Smooth muscle cell (in vitro differentiated cells): Measurements from ENCODE around the gene TXNDC12. TPM values are rescaled to one million over a fixed set of nuclear protein-coding genes. Genes with fewer than 3 reads are reported as not detected.

Source experiments
- DNase-seq: peaks from one replicate; lab custom pipeline; 2025; ENCODE audit not compliant: unreplicated experiment; lab: John Stamatoyannopoulos, UW
- H2AFZ ChIP-seq: fragments of 200-600 bp; sonication (generic); 2 replicates; pipeline ENCODE4 v1.6.0; 2016; ENCODE audit warnings: antibody characterized with exemption, low read depth, mild to moderate bottlenecking
- H3F3A ChIP-seq: fragments of 200-600 bp; sonication (generic); 2 replicates; pipeline ENCODE4 v1.6.0; 2017; ENCODE audit warnings: antibody characterized with exemption, low read depth
- H3K27ac ChIP-seq: fragments of 200-600 bp; sonication (generic); 2 replicates; pipeline ENCODE4 v1.5.1; 2016; ENCODE audit warnings: low read depth, mild to moderate bottlenecking
- H3K27me3 ChIP-seq: fragments of 200-600 bp; sonication (generic); 2 replicates; pipeline ENCODE4 v1.6.1; 2016; ENCODE audit warnings: low read depth, mild to moderate bottlenecking
- H3K36me3 ChIP-seq: fragments of 200-600 bp; sonication (generic); 2 replicates; pipeline ENCODE4 v1.5.1; 2016; ENCODE audit warnings: low read depth
- H3K4me1 ChIP-seq: fragments of 200-600 bp; sonication (generic); 2 replicates; pipeline ENCODE4 v1.5.1; 2016; ENCODE audit warnings: low read depth
- H3K4me2 ChIP-seq: fragments of 200-600 bp; sonication (generic); 2 replicates; pipeline ENCODE4 v1.6.0; 2016; ENCODE audit warnings: mild to moderate bottlenecking
- H3K4me3 ChIP-seq: fragments of 200-600 bp; sonication (generic); 2 replicates; pipeline ENCODE4 v1.5.1; 2016; ENCODE audit warnings: mild to moderate bottlenecking
- H3K79me2 ChIP-seq: fragments of 200-600 bp; sonication (generic); 2 replicates; pipeline ENCODE4 v1.6.0; 2016; ENCODE audit warnings: low read depth, mild to moderate bottlenecking
- H3K9ac ChIP-seq: fragments of 200-600 bp; sonication (generic); 2 replicates; pipeline ENCODE4 v1.6.0; 2016; ENCODE audit warnings: low read depth
- H3K9me3 ChIP-seq: fragments of 200-600 bp; sonication (generic); replicated peaks from 2 replicates; pipeline ENCODE4 v1.5.1; 2016; ENCODE audit warnings: low read depth
- H4K20me1 ChIP-seq: fragments of 200-600 bp; sonication (generic); 2 replicates; pipeline ENCODE4 v1.6.0; 2016; ENCODE audit warnings: low read depth
- CTCF ChIP-seq: fragments of 200-600 bp; sonication (generic); IDR thresholded peaks from 2 replicates; pipeline ENCODE4 v1.5.1; 2017; ENCODE audit warnings: borderline replicate concordance, mild to moderate bottlenecking, antibody characterized with exemption; ENCODE audit not compliant: insufficient read depth, poor library complexity, severe bottlenecking
- WGBS: methylation state at CpG from one replicate; pipeline ENCODE4 v1.1.7; 2016; ENCODE audit warnings: low lambda C conversion rate; 5-methylcytosine and 5-hydroxymethylcytosine counted together
- polyA plus RNA-seq: library from polyadenylated mRNA; unstranded; fragments of >200 nt; fragmentation: Nextera tagmentation; extraction: Ambion mirVana; gene quantifications from 2 replicates; pipeline ENCODE4 v1.2.1, GENCODE V29; 2016
- total RNA-seq: library from RNA; depleted of rRNA; stranded (reverse); fragments of >200 nt; gene quantifications from 2 replicates; pipeline ENCODE4 v1.2.3, GENCODE V29; 2014

The TXNDC12 gene
- total and polyA plus RNA-seq, 2 experiments from 2014 or later, result 60.2 to 73.0 TPM

- H3K27me3 ChIP-seq, result no peaks in the 10 kb centered on the region
- no peak overlapping the region for H2AFZ ChIP-seq
- H3K4me1 ChIP-seq, result peaks cover 24% of the 10 kb centered on the region
- H4K20me1 ChIP-seq, result peaks cover 50% of the 10 kb centered on the region
- H3K79me2 ChIP-seq, result peaks cover 69% of the 10 kb centered on the region
- no peak for DNase-seq
- no peak overlapping the region for H3K9ac ChIP-seq
- H3F3A ChIP-seq, result peaks cover 6% of the 10 kb centered on the region
- no peak for TF ChIP-seq CTCF
- H3K36me3 ChIP-seq, result peaks cover 9% of the 10 kb centered on the region
- WGBS, result 100% methylated on average over 1 of the region's 1 CpG
- H3K27ac ChIP-seq, result peak overlapping the region; percentile 48
- peak overlapping the region; percentile 40 for H3K4me2 ChIP-seq
- no peaks in the 10 kb centered on the region for H3K9me3 ChIP-seq
- no peak overlapping the region for H3K4me3 ChIP-seq
Observed at GRCh38 chr1:52059888-52060287, 4.9 kb upstream of the TXNDC12 start.

- peaks cover 24% of the 10 kb centered on the region for H3K4me1 ChIP-seq
- no peak overlapping the region for H3K9ac ChIP-seq
- peak overlapping the region; percentile 40 for H3K4me2 ChIP-seq
- no peaks in the 10 kb centered on the region for H3K9me3 ChIP-seq
- no peak for TF ChIP-seq CTCF
- no peaks in the 10 kb centered on the region for H3K27me3 ChIP-seq
- H3K36me3 ChIP-seq, result peaks cover 4% of the 10 kb centered on the region
- peaks cover 50% of the 10 kb centered on the region for H4K20me1 ChIP-seq
- H3F3A ChIP-seq, result peaks cover 6% of the 10 kb centered on the region
- H3K27ac ChIP-seq, result peak overlapping the region; percentile 48
- DNase-seq, result no peak
- peaks cover 71% of the 10 kb centered on the region for H3K79me2 ChIP-seq
- no peak overlapping the region for H2AFZ ChIP-seq
- no peak overlapping the region for H3K4me3 ChIP-seq
Observed at GRCh38 chr1:52059321-52059720, 4.3 kb upstream of the TXNDC12 start.

GRCh38 chr1:52057876-52058415 is 3.0 kb upstream of the TXNDC12 start:
- peaks cover 71% of the 10 kb centered on the region for H3K79me2 ChIP-seq
- peaks cover 6% of the 10 kb centered on the region for H3F3A ChIP-seq
- H3K27me3 ChIP-seq, result no peaks in the 10 kb centered on the region
- H3K4me1 ChIP-seq, result peaks cover 30% of the 10 kb centered on the region
- peak overlapping the region; percentile 88 for H3K4me2 ChIP-seq
- peak overlapping the region; percentile 89 for H3K4me3 ChIP-seq
- H3K27ac ChIP-seq, result peak overlapping the region; percentile 73
- WGBS, result 97% methylated on average over 1 of the region's 1 CpG
- TF ChIP-seq CTCF, result no peak
- H2AFZ ChIP-seq, result no peak overlapping the region
- no peak overlapping the region for H3K9ac ChIP-seq
- no peak for DNase-seq
- peaks cover 38% of the 10 kb centered on the region for H4K20me1 ChIP-seq
- H3K36me3 ChIP-seq, result no peaks in the 10 kb centered on the region
- H3K9me3 ChIP-seq, result no peaks in the 10 kb centered on the region

- H2AFZ ChIP-seq, result no peak overlapping the region
- H3K79me2 ChIP-seq, result peaks cover 76% of the 10 kb centered on the region
- no peaks in the 10 kb centered on the region for H3K9me3 ChIP-seq
- H3K36me3 ChIP-seq, result no peaks in the 10 kb centered on the region
- peak overlapping the region; percentile 88 for H3K4me2 ChIP-seq
- H4K20me1 ChIP-seq, result peaks cover 37% of the 10 kb centered on the region
- peaks cover 30% of the 10 kb centered on the region for H3K4me1 ChIP-seq
- H3K27me3 ChIP-seq, result no peaks in the 10 kb centered on the region
- peak overlapping the region; percentile 73 for H3K27ac ChIP-seq
- WGBS, result 44% methylated on average over 1 of the region's 1 CpG
- no peak for DNase-seq
- peak overlapping the region; percentile 86 for H3K9ac ChIP-seq
- TF ChIP-seq CTCF, result no peak
- H3K4me3 ChIP-seq, result peak overlapping the region; percentile 89
- H3F3A ChIP-seq, result peaks cover 6% of the 10 kb centered on the region
Observed at GRCh38 chr1:52057255-52057654, 2.3 kb upstream of the TXNDC12 start.
